ENCODE results near the gene CA10.

CA10 gene

GRCh38 chr17:51673070-51673469 is 485.4 kb downstream of the CA10 start:
- Histone ChIP-seq H3K4me3 (IDR thresholded peaks at IDR 0.05; ENCODE audit: insufficient read depth, low read depth, low read length) (no peak overlapping the region), H3K27ac (no peak overlapping the region)
- no peak for TF ChIP-seq CTCF (conservative IDR thresholded peaks at IDR 0.05; ENCODE audit: low read depth, low read length)

GRCh38 chr17:51672065-51672464 is 486.4 kb downstream of the CA10 start:
- Histone ChIP-seq H3K4me1 (ENCODE audit: low read depth, poor library complexity, severe bottlenecking) (no peaks in the 10 kb centered on the region), H3K9ac (no peak overlapping the region), H3K36me3 (ENCODE audit: insufficient read depth) (no peaks in the 10 kb centered on the region), H3K27me3 (ENCODE audit: insufficient read depth, low read depth) (no peaks in the 10 kb centered on the region), H3K4me2 (no peak overlapping the region), H2AFZ (ENCODE audit: low read depth) (no peak overlapping the region), H3K4me3 (IDR thresholded peaks at IDR 0.05; ENCODE audit: insufficient read depth, low read depth, low read length) (no peak overlapping the region), H3K79me2 (ENCODE audit: insufficient read depth, low read depth) (no peaks in the 10 kb centered on the region), H3K27ac (no peak overlapping the region), H4K20me1 (ENCODE audit: insufficient read depth) (no peaks in the 10 kb centered on the region)
- no peak for TF ChIP-seq CTCF (conservative IDR thresholded peaks at IDR 0.05; ENCODE audit: low read depth, low read length)

More at GRCh38 chr17:51673070-51673469, 485.4 kb downstream of the CA10 start:
- Histone ChIP-seq H4K20me1 (ENCODE audit: insufficient read depth) (no peaks in the 10 kb centered on the region), H3K27me3 (ENCODE audit: insufficient read depth, low read depth) (no peaks in the 10 kb centered on the region), H3K9ac (no peak overlapping the region), H3K79me2 (ENCODE audit: insufficient read depth, low read depth) (no peaks in the 10 kb centered on the region), H2AFZ (ENCODE audit: low read depth) (no peak overlapping the region), H3K4me2 (no peak overlapping the region), H3K36me3 (ENCODE audit: insufficient read depth) (no peaks in the 10 kb centered on the region), H3K4me1 (ENCODE audit: low read depth, poor library complexity, severe bottlenecking) (no peaks in the 10 kb centered on the region)

- TF ChIP-seq CTCF (conservative IDR thresholded peaks at IDR 0.05; ENCODE audit: low read depth, low read length): no peak
- H3K4me2 ChIP-seq: no peak overlapping the region
- H3K9ac ChIP-seq: no peak overlapping the region
- no peaks in the 10 kb centered on the region for H3K27me3 ChIP-seq (ENCODE audit: insufficient read depth, low read depth)
- H3K27ac ChIP-seq: no peak overlapping the region
- H2AFZ ChIP-seq (ENCODE audit: low read depth): no peak overlapping the region
- H3K4me3 ChIP-seq (IDR thresholded peaks at IDR 0.05; ENCODE audit: insufficient read depth, low read depth, low read length): no peak overlapping the region
- no peaks in the 10 kb centered on the region for H3K36me3 ChIP-seq (ENCODE audit: insufficient read depth)
- H3K79me2 ChIP-seq (ENCODE audit: insufficient read depth, low read depth): no peaks in the 10 kb centered on the region
- H3K4me1 ChIP-seq (ENCODE audit: low read depth, poor library complexity, severe bottlenecking): no peaks in the 10 kb centered on the region
- H4K20me1 ChIP-seq (ENCODE audit: insufficient read depth): no peaks in the 10 kb centered on the region
These were observed 487.6 kb downstream of the CA10 start for GRCh38 chr17:51670899-51671298.

GRCh38 chr17:51668963-51669246 is 489.6 kb downstream of the CA10 start:
- Histone ChIP-seq H3K9ac (no peak overlapping the region), H3K4me2 (no peak overlapping the region), H3K27me3 (ENCODE audit: insufficient read depth, low read depth) (no peaks in the 10 kb centered on the region), H2AFZ (ENCODE audit: low read depth) (no peak overlapping the region), H3K79me2 (ENCODE audit: insufficient read depth, low read depth) (no peaks in the 10 kb centered on the region), H3K4me3 (IDR thresholded peaks at IDR 0.05; ENCODE audit: insufficient read depth, low read depth, low read length) (no peak overlapping the region), H4K20me1 (ENCODE audit: insufficient read depth) (no peaks in the 10 kb centered on the region), H3K4me1 (ENCODE audit: low read depth, poor library complexity, severe bottlenecking) (no peaks in the 10 kb centered on the region), H3K36me3 (ENCODE audit: insufficient read depth) (no peaks in the 10 kb centered on the region), H3K27ac (no peak overlapping the region)
- TF ChIP-seq CTCF (conservative IDR thresholded peaks at IDR 0.05; ENCODE audit: low read depth, low read length): no peak
